HK-2 (cell line): ENCODE data around the gene CD3G.
A peak's percentile ranks its signal among the peaks of the same experiment; 100 is the strongest.

Experiments
- DNase-seq: peaks from one replicate; pipeline ENCODE4 v3.0.0-alpha.2; 2018; ENCODE audit not compliant: unreplicated experiment

The CD3G gene

GRCh38 chr11:118325283-118325682, 18.9 kb upstream of the CD3G start:
- no peak for DNase-seq

- no peak for DNase-seq
Observed at GRCh38 chr11:118328745-118329144, 15.4 kb upstream of the CD3G start.

GRCh38 chr11:118334745-118335144, 9.4 kb upstream of the CD3G start:
- DNase-seq = no peak

- DNase-seq = no peak
Observed at GRCh38 chr11:118338637-118339061, 5.5 kb upstream of the CD3G start.

- no peak for DNase-seq
Observed at GRCh38 chr11:118339281-118339961, 4.7 kb upstream of the CD3G start.

GRCh38 chr11:118340449-118340848, 3.7 kb upstream of the CD3G start:
- no peak for DNase-seq

GRCh38 chr11:118341261-118341660, 2.9 kb upstream of the CD3G start:
- DNase-seq = no peak

- no peak for DNase-seq
Observed at GRCh38 chr11:118341815-118342489, 2.2 kb upstream of the CD3G start.

GRCh38 chr11:118342503-118343161, 1.5 kb upstream of the CD3G start, which contains the start of gene CD3D:
CD3D (minus strand) TSS chr11:118342705; CDS start chr11:118342607, 98 bp downstream.
- no peak for DNase-seq

- DNase-seq = no peak
Observed at GRCh38 chr11:118343248-118343647, 896 bp upstream of the CD3G start.

GRCh38 chr11:118349475-118349874, 5.3 kb downstream of the CD3G start:
- DNase-seq = no peak

- no peak for DNase-seq
Observed at GRCh38 chr11:118353084-118353710, 9.1 kb downstream of the CD3G start.

GRCh38 chr11:118358071-118358470, 13.9 kb downstream of the CD3G start:
- DNase-seq = no peak

- peak; percentile 88 for DNase-seq
Observed at GRCh38 chr11:118359295-118359958, 15.3 kb downstream of the CD3G start, which contains the start of gene UBE4A. UBE4A (plus strand) TSS chr11:118359600; CDS start chr11:118365081, 5,481 bp downstream.

GRCh38 chr11:118364956-118365615, 20.9 kb downstream of the CD3G start:
- no peak for DNase-seq

- no peak for DNase-seq
Observed at GRCh38 chr11:118366287-118366686, 22.1 kb downstream of the CD3G start.

- DNase-seq = no peak
Observed at GRCh38 chr11:118370774-118371173, 26.6 kb downstream of the CD3G start.

GRCh38 chr11:118373263-118373662, 29.1 kb downstream of the CD3G start:
- DNase-seq = no peak

- DNase-seq = no peak
Observed at GRCh38 chr11:118373871-118374270, 29.7 kb downstream of the CD3G start.

GRCh38 chr11:118374729-118375128, 30.6 kb downstream of the CD3G start:
- no peak for DNase-seq

GRCh38 chr11:118375978-118376377, 31.8 kb downstream of the CD3G start:
- no peak for DNase-seq
